ENCODE results near the gene FMNL2.

DNA sequence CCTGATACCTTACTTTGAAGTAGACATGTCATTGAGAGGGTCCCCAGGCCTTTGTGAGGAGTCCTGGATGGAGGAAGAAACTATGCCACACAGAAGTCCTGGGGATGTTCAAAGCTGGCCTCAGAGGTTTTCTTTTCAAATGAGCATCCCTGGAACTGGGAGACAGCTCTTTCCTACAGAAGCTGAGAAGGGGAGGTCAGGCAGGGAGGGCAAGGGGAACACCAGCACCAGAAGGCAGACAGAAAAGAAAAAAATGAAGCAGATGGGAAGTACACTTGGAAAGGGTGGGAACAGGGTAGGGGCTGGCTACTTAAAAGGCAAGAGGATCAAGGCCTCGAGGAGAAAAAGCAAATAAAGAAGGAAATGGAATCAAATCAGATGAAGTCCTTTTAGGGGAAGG is 120.0 kb downstream of the FMNL2 start:
- TF ChIP-seq, protein P1, sequence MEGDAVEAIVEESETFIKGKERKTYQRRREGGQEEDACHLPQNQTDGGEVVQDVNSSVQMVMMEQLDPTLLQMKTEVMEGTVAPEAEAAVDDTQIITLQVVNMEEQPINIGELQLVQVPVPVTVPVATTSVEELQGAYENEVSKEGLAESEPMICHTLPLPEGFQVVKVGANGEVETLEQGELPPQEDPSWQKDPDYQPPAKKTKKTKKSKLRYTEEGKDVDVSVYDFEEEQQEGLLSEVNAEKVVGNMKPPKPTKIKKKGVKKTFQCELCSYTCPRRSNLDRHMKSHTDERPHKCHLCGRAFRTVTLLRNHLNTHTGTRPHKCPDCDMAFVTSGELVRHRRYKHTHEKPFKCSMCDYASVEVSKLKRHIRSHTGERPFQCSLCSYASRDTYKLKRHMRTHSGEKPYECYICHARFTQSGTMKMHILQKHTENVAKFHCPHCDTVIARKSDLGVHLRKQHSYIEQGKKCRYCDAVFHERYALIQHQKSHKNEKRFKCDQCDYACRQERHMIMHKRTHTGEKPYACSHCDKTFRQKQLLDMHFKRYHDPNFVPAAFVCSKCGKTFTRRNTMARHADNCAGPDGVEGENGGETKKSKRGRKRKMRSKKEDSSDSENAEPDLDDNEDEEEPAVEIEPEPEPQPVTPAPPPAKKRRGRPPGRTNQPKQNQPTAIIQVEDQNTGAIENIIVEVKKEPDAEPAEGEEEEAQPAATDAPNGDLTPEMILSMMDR (IDR thresholded peaks at IDR 0.05; ENCODE audit: insufficient read depth, low read depth, low read length) = no peak
- no peak for TF ChIP-seq EZH2 (IDR thresholded peaks at IDR 0.05; ENCODE audit: insufficient read depth, low read length)

All from astrocyte (in vitro differentiated cells and primary cell).